IMR-90 (cell line): ENCODE data around the gene C1orf167. TPM values are rescaled to one million over a fixed set of nuclear protein-coding genes. Genes with fewer than 3 reads are reported as not detected.

Experiments
- ATAC-seq: fragments of 200-7000 bp; cut with Tn5 transposase; 2 replicates; pipeline ENCODE4 v1.9.1; 2020; ENCODE audit warnings: low read depth, mild to moderate bottlenecking, moderate library complexity
- BruUV-seq: library from RNA; stranded (reverse); fragments of 400-500 nt; replicated peaks from 2 replicates; lab custom pipeline; 2021; lab: Mats Ljungman, UMichigan
- CTCF ChIA-PET: fragments of 300-600 bp; formaldehyde crosslinking; extraction: SDS; loops from one replicate; lab custom pipeline; 2021; ENCODE audit warnings: antibody characterized with exemption; lab: Yijun Ruan, JAX
- POLR2A ChIA-PET: fragments of 300-600 bp; sonication (Branson Sonifier 250); formaldehyde crosslinking; loops from one replicate; lab custom pipeline; 2022; ENCODE audit warnings: antibody characterized with exemption; ENCODE audit not compliant: unreplicated experiment; lab: Charles Lee
- DNase-seq: peaks from one replicate; pipeline ENCODE4 v3.0.0; 2013
- H2AFZ ChIP-seq: replicated peaks from 2 replicates; pipeline ENCODE3; 2013; ENCODE audit warnings: low read length, mild to moderate bottlenecking; ENCODE audit not compliant: poor library complexity
- H2AK5ac ChIP-seq: 2 replicates; pipeline ENCODE4 v1.6.1; 2013; ENCODE audit warnings: low read depth, low read length, inconsistent platforms
- H2AK9ac ChIP-seq: replicated peaks from 2 replicates; pipeline ENCODE3; 2013; ENCODE audit warnings: mild to moderate bottlenecking, low read depth, low read length, moderate library complexity; ENCODE audit not compliant: poor library complexity
- H2BK120ac ChIP-seq: 2 replicates; pipeline ENCODE4 v1.6.1; 2013; ENCODE audit warnings: low read depth, low read length, inconsistent platforms
- H2BK15ac ChIP-seq: 3 replicates; pipeline ENCODE4 v1.6.1; 2013; ENCODE audit warnings: low read depth, low read length, inconsistent platforms
- H2BK20ac ChIP-seq: 2 replicates; pipeline ENCODE4 v1.6.1; 2013; ENCODE audit warnings: low read depth, mild to moderate bottlenecking, inconsistent platforms, low read length, moderate library complexity
- H2BK5ac ChIP-seq: 2 replicates; pipeline ENCODE4 v1.6.1; 2013; ENCODE audit warnings: mild to moderate bottlenecking, low read depth, low read length, inconsistent platforms; ENCODE audit not compliant: poor library complexity, severe bottlenecking
- H3K14ac ChIP-seq: replicated peaks from 2 replicates; pipeline ENCODE4 v1.6.1; 2013; ENCODE audit warnings: low read depth, low read length, inconsistent platforms
- H3K18ac ChIP-seq: 2 replicates; pipeline ENCODE4 v1.6.1; 2013; ENCODE audit warnings: low read depth, low read length, control low read depth
- H3K23ac ChIP-seq: 2 replicates; pipeline ENCODE4 v1.6.1; 2013; ENCODE audit warnings: low read depth, low read length, inconsistent platforms
- H3K27ac ChIP-seq: 2 replicates; pipeline ENCODE4 v1.5.1; 2013; ENCODE audit warnings: mild to moderate bottlenecking, control low read depth, low read length; ENCODE audit not compliant: insufficient read depth
- H3K27me3 ChIP-seq: 2 replicates; pipeline ENCODE4 v1.6.1; 2013; ENCODE audit warnings: low read length; ENCODE audit not compliant: control insufficient read depth, insufficient read depth
- H3K36me3 ChIP-seq: 2 replicates; pipeline ENCODE4 v1.6.1; 2013; ENCODE audit warnings: low read length, mixed read lengths; ENCODE audit not compliant: control insufficient read depth, insufficient read depth
- H3K4ac ChIP-seq: 2 replicates; pipeline ENCODE4 v1.6.1; 2013; ENCODE audit warnings: low read depth, low read length, inconsistent platforms
- H3K4me1 ChIP-seq: 2 replicates; pipeline ENCODE4 v1.6.1; 2013; ENCODE audit warnings: low read length, mixed read lengths; ENCODE audit not compliant: control insufficient read depth, insufficient read depth
- H3K4me2 ChIP-seq: 2 replicates; pipeline ENCODE4 v1.6.1; 2013; ENCODE audit warnings: low read depth, mild to moderate bottlenecking, control low read depth, low read length, moderate library complexity
- H3K4me3 ChIP-seq: 2 replicates; pipeline ENCODE4 v1.5.1; 2013; ENCODE audit warnings: low read depth, mild to moderate bottlenecking, control low read depth, low read length, moderate library complexity; ENCODE audit not compliant: insufficient read depth
- H3K56ac ChIP-seq: 2 replicates; pipeline ENCODE4 v1.6.1; 2013; ENCODE audit warnings: low read length, inconsistent platforms; ENCODE audit not compliant: insufficient read depth; ENCODE audit errors: extremely low read depth
- H3K79me1 ChIP-seq, 2 experiments: 2 replicates each; pipeline ENCODE4 v1.6.1; 2013; ENCODE audit warnings: low read length in 2 of 2, inconsistent platforms in 1 of 2, low read depth in 1 of 2
- H3K9ac ChIP-seq: 2 replicates; pipeline ENCODE4 v1.6.1; 2013; ENCODE audit warnings: low read depth, low read length, control low read depth
- H3K9me1 ChIP-seq: 2 replicates; pipeline ENCODE4 v1.6.1; 2013; ENCODE audit warnings: low read length, inconsistent platforms; ENCODE audit not compliant: insufficient read depth
- H3K9me3 ChIP-seq: 2 replicates; pipeline ENCODE4 v1.6.1; 2013; ENCODE audit warnings: low read length; ENCODE audit not compliant: control insufficient read depth, insufficient read depth
- H4K20me1 ChIP-seq: 2 replicates; pipeline ENCODE4 v1.6.1; 2013; ENCODE audit warnings: low read length, inconsistent platforms; ENCODE audit not compliant: insufficient read depth
- H4K5ac ChIP-seq: 2 replicates; pipeline ENCODE4 v1.6.1; 2013; ENCODE audit warnings: mild to moderate bottlenecking, low read depth, low read length, control low read depth
- H4K8ac ChIP-seq, 2 experiments: 2 replicates each; pipeline ENCODE4 v1.6.1; 2013; ENCODE audit warnings: low read depth in 2 of 2, low read length in 2 of 2, control low read depth in 1 of 2, inconsistent platforms in 1 of 2
- H4K91ac ChIP-seq: 2 replicates; pipeline ENCODE4 v1.6.1; 2013; ENCODE audit warnings: low read depth, low read length, inconsistent platforms; ENCODE audit not compliant: insufficient read depth
- CHD1 ChIP-seq: IDR thresholded peaks from 2 replicates; pipeline ENCODE4 v1.6.1; 2012; ENCODE audit warnings: low read depth, low read length, improper control_type of control experiment
- MAZ ChIP-seq: IDR thresholded peaks from 2 replicates; pipeline ENCODE4 v1.6.1; 2012; ENCODE audit warnings: low read depth, mild to moderate bottlenecking, low read length, improper control_type of control experiment, moderate library complexity, borderline replicate concordance
- MXI1 ChIP-seq: IDR thresholded peaks from 2 replicates; pipeline ENCODE4 v1.6.1; 2012; ENCODE audit warnings: low read depth, mild to moderate bottlenecking, low read length, moderate library complexity, borderline replicate concordance
- NFE2L2 ChIP-seq: fragments of 150-350 bp; IDR thresholded peaks from 2 replicates; pipeline ENCODE4 v1.6.1; 2016; ENCODE audit warnings: low read depth, mild to moderate bottlenecking, low read length
- RFX5 ChIP-seq: IDR thresholded peaks from 2 replicates; pipeline ENCODE4 v1.8.0; 2012; ENCODE audit warnings: low read depth, mild to moderate bottlenecking, low read length, moderate library complexity
- WGBS, 2 experiments: methylation state at CpG; one replicate each; pipeline versions ENCODE4 v1.1.5 to v1.1.7; 2013; ENCODE audit warnings: missing lambda C conversion rate in 2 of 2; ENCODE audit not compliant: insufficient read length in 1 of 2; ENCODE audit errors: extremely low coverage in 2 of 2; 5-methylcytosine and 5-hydroxymethylcytosine counted together
- dilution Hi-C: fragments of 300-500 bp; cut with HindIII; formaldehyde crosslinking; loops from one replicate; pipeline ENCODE4 v1.14.3; 2018; ENCODE audit warnings: low sequenced_read_pairs; ENCODE audit not compliant: unreplicated experiment
- in situ Hi-C: fragments of 300-500 bp; cut with MboI; formaldehyde crosslinking; loops from 3 replicates; pipeline ENCODE4 v1.14.3; 2019; ENCODE audit warnings: low sequenced_read_pairs, inconsistent platforms, mixed read lengths
- intact Hi-C: fragments of 100-400 bp; cut with micrococcal nuclease; formaldehyde crosslinking; loops from 2 replicates; pipeline ENCODE4 v1.10.0; 2022
- polyA plus RNA-seq, 3 experiments: library from polyadenylated mRNA; depleted of rRNA; stranded (reverse); fragments of >200 nt; gene quantifications; 2 replicates each; pipeline ENCODE4 v1.2.3, GENCODE V29; 2012; ENCODE audit warnings: low replicate concordance in 1 of 3
- total RNA-seq: library from RNA; depleted of rRNA; stranded (reverse); fragments of >200 nt; gene quantifications from 2 replicates; pipeline ENCODE4 v1.2.3, GENCODE V29; 2012

C1orf167 gene
- total and polyA plus RNA-seq, 2 of the 4 experiments (the other 2 are of a cell fraction): under 0.01 to 0.15 TPM

DNA sequence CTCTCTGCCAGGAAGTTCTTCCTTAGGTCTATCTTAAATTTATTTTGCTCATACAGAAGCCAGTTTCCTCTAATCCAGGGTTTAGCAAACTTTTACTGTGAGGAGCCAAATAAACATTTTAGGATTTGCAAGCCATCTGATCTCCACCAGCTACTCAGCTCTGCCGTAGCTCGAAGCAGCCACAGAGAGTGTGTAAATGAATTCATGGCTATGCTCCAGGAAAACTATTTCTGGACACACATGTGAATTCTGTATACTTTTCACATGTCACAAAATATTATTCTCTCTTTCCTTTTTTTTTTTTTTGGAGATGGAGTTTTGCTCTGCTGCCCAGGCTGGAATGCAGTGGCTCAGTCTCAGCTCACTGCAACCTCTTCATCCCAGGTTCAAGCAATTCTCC, 39.5 kb upstream of the C1orf167 start:
- no peaks in the 10 kb centered on the region for H3K9me3 ChIP-seq
- H3K4me2 ChIP-seq: no peak overlapping the region
- no peak overlapping the region for H2BK120ac ChIP-seq
- H4K8ac ChIP-seq: no peak overlapping the region
- H3K4me3 ChIP-seq: no peak overlapping the region
- H4K91ac ChIP-seq: no peak overlapping the region
- ChIA-PET POLR2A (no interaction called here), CTCF (interaction anchor here (0.7 kb wide), 2 partner anchors 58 to 84 kb away, joined by 3 read pairs; partner anchors contain the start of gene FBXO6)
- no peak overlapping the region for H2AK9ac ChIP-seq
- DNase-seq (no peak), ATAC-seq (no peak)
- H3K4ac ChIP-seq: no peak overlapping the region
- H3K4me1 ChIP-seq: no peaks in the 10 kb centered on the region
- no TSS peak for BruUV-seq
- H4K20me1 ChIP-seq: no peaks in the 10 kb centered on the region
- TF ChIP-seq RFX5 (no peak), MAZ (no peak), MXI1 (no peak), CHD1 (no peak), NFE2L2 (no peak)
- H3K9ac ChIP-seq: no peak overlapping the region
- H3K9me1 ChIP-seq: no peaks in the 10 kb centered on the region
- H2BK5ac ChIP-seq: no peak overlapping the region
- H3K14ac ChIP-seq: no peak overlapping the region
- dilution Hi-C loops: no loop called here
- WGBS, 2 experiments: no CpG with 5 or more reads among the region's 2 CpGs
- no peak overlapping the region for H3K23ac ChIP-seq
- in situ Hi-C loops: no loop called here
- no peak overlapping the region for H2BK20ac ChIP-seq
- H4K5ac ChIP-seq: no peak overlapping the region
- H2AFZ ChIP-seq: no peak overlapping the region
- no peak overlapping the region for H3K18ac ChIP-seq
- no peak overlapping the region for H3K27ac ChIP-seq
- no peak overlapping the region for H3K56ac ChIP-seq
- no peak overlapping the region for H2AK5ac ChIP-seq
- no peak overlapping the region for H2BK15ac ChIP-seq
- H3K79me1 ChIP-seq: no peaks in the 10 kb centered on the region
- H3K36me3 ChIP-seq: no peaks in the 10 kb centered on the region
- intact Hi-C loops: no loop called here
- H3K27me3 ChIP-seq: peaks cover 16% of the 10 kb centered on the region
